HEK293 (cell line): Measurements from ENCODE around the gene HTT.
A peak's percentile ranks its signal among the peaks of the same experiment; 100 is the strongest.

Experiments used
- CTCF ChIA-PET: fragments of 350-600 bp; formaldehyde crosslinking; extraction: SDS; loops from one replicate; lab custom pipeline; 2021; ENCODE audit warnings: antibody characterized with exemption; lab: Yijun Ruan, JAX
- POLR2A ChIA-PET: fragments of 300-600 bp; formaldehyde crosslinking; extraction: SDS; loops from one replicate; lab custom pipeline; 2020; ENCODE audit warnings: antibody characterized with exemption, inconsistent platforms; lab: Yijun Ruan, JAX
- H3K27ac ChIP-seq: fragments of 200-500 bp; sonication (Bioruptor generic); 2 replicates; pipeline ENCODE4 v1.5.1; 2014; ENCODE audit warnings: low read depth, low read length, control low read depth, inconsistent platforms; ENCODE audit errors: extremely low read depth
- H3K36me3 ChIP-seq, 2 experiments: fragments of 200-500 bp in 1 of 2; sonication (Bioruptor generic) in 1 of 2; 1 replicate in 1 of 2; 2 replicates in 1 of 2; pipeline ENCODE4 v1.5.1; 2014 to 2017; ENCODE audit warnings: inconsistent platforms in 2 of 2, low read length in 2 of 2; ENCODE audit not compliant: control insufficient read depth in 2 of 2, insufficient read depth in 1 of 2
- H3K4me1 ChIP-seq: fragments of 200-500 bp; sonication (Bioruptor generic); 2 replicates; pipeline ENCODE4 v1.5.1; 2014; ENCODE audit warnings: mild to moderate bottlenecking, low read length, inconsistent platforms; ENCODE audit not compliant: control insufficient read depth, insufficient read depth
- H3K4me3 ChIP-seq: 2 replicates; pipeline ENCODE4 v1.5.1; 2011; ENCODE audit warnings: low read depth, mild to moderate bottlenecking, control low read depth, low read length, moderate library complexity
- H3K9me3 ChIP-seq: fragments of 200-500 bp; sonication (Bioruptor generic); 2 replicates; pipeline ENCODE4 v1.5.1; 2014; ENCODE audit warnings: low read depth, low read length, inconsistent platforms; ENCODE audit not compliant: control insufficient read depth, insufficient read depth
- GLIS1 ChIP-seq: fragments of 450-650 bp; formaldehyde crosslinking; IDR thresholded peaks from 2 replicates; pipeline ENCODE4 v1.5.1; 2016; ENCODE audit warnings: missing biosample characterization, missing genetic modification characterization
- KLF1 ChIP-seq: fragments of 450-650 bp; formaldehyde crosslinking; IDR thresholded peaks from 2 replicates; pipeline ENCODE4 v1.5.1; 2016; ENCODE audit warnings: missing biosample characterization, missing genetic modification characterization
- REPIN1 ChIP-seq: fragments of 450-650 bp; formaldehyde crosslinking; IDR thresholded peaks from 2 replicates; pipeline ENCODE4 v1.5.1; 2017; ENCODE audit warnings: missing biosample characterization, missing genetic modification characterization, low read depth
- SP3 ChIP-seq: fragments of 450-650 bp; formaldehyde crosslinking; IDR thresholded peaks from 2 replicates; pipeline ENCODE4 v1.5.1; 2016; ENCODE audit warnings: missing biosample characterization, missing genetic modification characterization
- ZBTB20 ChIP-seq: fragments of 450-650 bp; formaldehyde crosslinking; IDR thresholded peaks from 2 replicates; pipeline ENCODE4 v1.5.1; 2016; ENCODE audit warnings: missing biosample characterization, missing genetic modification characterization
- ZBTB21 ChIP-seq: fragments of 450-650 bp; formaldehyde crosslinking; IDR thresholded peaks from 2 replicates; pipeline ENCODE4 v1.5.1; 2017; ENCODE audit warnings: missing biosample characterization, missing genetic modification characterization
- ZFP37 ChIP-seq: fragments of 450-650 bp; formaldehyde crosslinking; IDR thresholded peaks from 2 replicates; pipeline ENCODE4 v1.5.1; 2016; ENCODE audit warnings: missing biosample characterization, missing genetic modification characterization
- ZNF10 ChIP-seq: fragments of 450-650 bp; formaldehyde crosslinking; IDR thresholded peaks from 2 replicates; pipeline ENCODE4 v1.5.1; 2017; ENCODE audit warnings: missing biosample characterization, missing genetic modification characterization
- ZNF211 ChIP-seq: fragments of 450-650 bp; formaldehyde crosslinking; IDR thresholded peaks from 2 replicates; pipeline ENCODE4 v1.5.1; 2016; ENCODE audit warnings: low read depth, missing biosample characterization, missing genetic modification characterization
- ZNF266 ChIP-seq: fragments of 450-650 bp; formaldehyde crosslinking; IDR thresholded peaks from 2 replicates; pipeline ENCODE4 v1.5.1; 2016; ENCODE audit warnings: missing biosample characterization, missing genetic modification characterization, low read depth
- ZNF404 ChIP-seq: fragments of 450-650 bp; formaldehyde crosslinking; IDR thresholded peaks from 2 replicates; pipeline ENCODE4 v1.5.1; 2017; ENCODE audit warnings: missing biosample characterization, missing genetic modification characterization
- ZNF416 ChIP-seq: fragments of 450-650 bp; formaldehyde crosslinking; IDR thresholded peaks from 2 replicates; pipeline ENCODE4 v1.5.1; 2016; ENCODE audit warnings: missing biosample characterization, missing genetic modification characterization
- ZNF426 ChIP-seq: fragments of 450-650 bp; formaldehyde crosslinking; IDR thresholded peaks from 2 replicates; pipeline ENCODE4 v1.5.1; 2017; ENCODE audit warnings: missing biosample characterization, missing genetic modification characterization, mild to moderate bottlenecking, inconsistent platforms, moderate library complexity
- ZNF433 ChIP-seq: fragments of 450-650 bp; formaldehyde crosslinking; IDR thresholded peaks from 2 replicates; pipeline ENCODE4 v1.5.1; 2016; ENCODE audit warnings: missing biosample characterization, missing genetic modification characterization, low read depth
- ZNF510 ChIP-seq: fragments of 450-650 bp; formaldehyde crosslinking; IDR thresholded peaks from 2 replicates; pipeline ENCODE4 v1.5.1; 2018; ENCODE audit warnings: mild to moderate bottlenecking, missing genetic modification characterization, missing biosample characterization; ENCODE audit not compliant: insufficient replicate concordance
- ZNF544 ChIP-seq: fragments of 450-650 bp; formaldehyde crosslinking; IDR thresholded peaks from 2 replicates; pipeline ENCODE4 v1.5.0; 2017; ENCODE audit warnings: missing biosample characterization, missing genetic modification characterization
- ZNF677 ChIP-seq: fragments of 450-650 bp; IDR thresholded peaks from 2 replicates; pipeline ENCODE4 v1.5.0; 2018; ENCODE audit warnings: missing biosample characterization, mild to moderate bottlenecking, missing genetic modification characterization, moderate library complexity
- ZNF776 ChIP-seq: fragments of 450-650 bp; formaldehyde crosslinking; IDR thresholded peaks from 2 replicates; pipeline ENCODE4 v1.5.0; 2017; ENCODE audit warnings: missing biosample characterization, missing genetic modification characterization, borderline replicate concordance
- ZNF830 ChIP-seq: fragments of 450-650 bp; IDR thresholded peaks from 2 replicates; pipeline ENCODE4 v1.5.0; 2018; ENCODE audit warnings: missing biosample characterization, missing genetic modification characterization, low read depth, mild to moderate bottlenecking, moderate library complexity
- TF ChIP-seq, protein P1 (sequence below): fragments of 450-650 bp; formaldehyde crosslinking; IDR thresholded peaks from 2 replicates; pipeline ENCODE4 v1.5.1; 2016; ENCODE audit warnings: missing biosample characterization, missing genetic modification characterization, borderline replicate concordance
- TF ChIP-seq, protein P2 (sequence below): fragments of 450-650 bp; formaldehyde crosslinking; IDR thresholded peaks from 2 replicates; pipeline ENCODE4; 2016; ENCODE audit warnings: missing biosample characterization, missing genetic modification characterization

The HTT gene

DNA sequence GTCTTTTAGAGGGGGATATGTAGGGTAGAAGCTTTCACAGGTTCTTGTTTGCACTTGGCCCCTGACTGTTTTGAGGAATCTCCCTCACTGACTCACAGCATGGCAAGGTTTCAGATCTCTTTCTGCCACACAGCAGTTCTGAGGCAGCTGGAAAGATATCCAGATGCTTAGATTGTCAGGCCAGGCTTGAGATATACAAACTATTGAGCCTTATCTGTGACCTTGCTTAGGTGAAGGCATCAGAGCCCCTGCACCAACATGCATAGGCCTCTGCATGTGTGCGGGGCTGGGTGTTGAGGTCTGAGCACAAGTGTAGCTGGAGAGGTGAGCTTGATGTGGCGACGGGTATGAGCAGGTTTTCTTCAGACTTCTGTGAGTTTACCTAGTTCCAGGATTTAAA lies 93.5 kb downstream of the HTT start:
- H3K4me1 ChIP-seq: no peaks in the 10 kb centered on the region
- H3K9me3 ChIP-seq: no peaks in the 10 kb centered on the region
- TF ChIP-seq ZNF426 (tag by site-specific recombination) (no peak), ZBTB20 (no peak), ZNF211 (tag by site-specific recombination) (no peak), ZNF510 (no peak), ZBTB21 (tag by site-specific recombination) (no peak), ZFP37 (no peak), ZNF433 (no peak), ZNF776 (tag by site-specific recombination) (no peak), ZNF677 (no peak), ZNF266 (tag by site-specific recombination) (no peak), ZNF416 (tag by site-specific recombination) (no peak), ZNF830 (no peak), GLIS1 (tag by site-specific recombination) (no peak), SP3 (tag by site-specific recombination) (no peak), ZNF404 (tag by site-specific recombination) (no peak), KLF1 (tag by site-specific recombination) (no peak), ZNF544 (tag by site-specific recombination) (no peak)
- TF ChIP-seq, protein P1, sequence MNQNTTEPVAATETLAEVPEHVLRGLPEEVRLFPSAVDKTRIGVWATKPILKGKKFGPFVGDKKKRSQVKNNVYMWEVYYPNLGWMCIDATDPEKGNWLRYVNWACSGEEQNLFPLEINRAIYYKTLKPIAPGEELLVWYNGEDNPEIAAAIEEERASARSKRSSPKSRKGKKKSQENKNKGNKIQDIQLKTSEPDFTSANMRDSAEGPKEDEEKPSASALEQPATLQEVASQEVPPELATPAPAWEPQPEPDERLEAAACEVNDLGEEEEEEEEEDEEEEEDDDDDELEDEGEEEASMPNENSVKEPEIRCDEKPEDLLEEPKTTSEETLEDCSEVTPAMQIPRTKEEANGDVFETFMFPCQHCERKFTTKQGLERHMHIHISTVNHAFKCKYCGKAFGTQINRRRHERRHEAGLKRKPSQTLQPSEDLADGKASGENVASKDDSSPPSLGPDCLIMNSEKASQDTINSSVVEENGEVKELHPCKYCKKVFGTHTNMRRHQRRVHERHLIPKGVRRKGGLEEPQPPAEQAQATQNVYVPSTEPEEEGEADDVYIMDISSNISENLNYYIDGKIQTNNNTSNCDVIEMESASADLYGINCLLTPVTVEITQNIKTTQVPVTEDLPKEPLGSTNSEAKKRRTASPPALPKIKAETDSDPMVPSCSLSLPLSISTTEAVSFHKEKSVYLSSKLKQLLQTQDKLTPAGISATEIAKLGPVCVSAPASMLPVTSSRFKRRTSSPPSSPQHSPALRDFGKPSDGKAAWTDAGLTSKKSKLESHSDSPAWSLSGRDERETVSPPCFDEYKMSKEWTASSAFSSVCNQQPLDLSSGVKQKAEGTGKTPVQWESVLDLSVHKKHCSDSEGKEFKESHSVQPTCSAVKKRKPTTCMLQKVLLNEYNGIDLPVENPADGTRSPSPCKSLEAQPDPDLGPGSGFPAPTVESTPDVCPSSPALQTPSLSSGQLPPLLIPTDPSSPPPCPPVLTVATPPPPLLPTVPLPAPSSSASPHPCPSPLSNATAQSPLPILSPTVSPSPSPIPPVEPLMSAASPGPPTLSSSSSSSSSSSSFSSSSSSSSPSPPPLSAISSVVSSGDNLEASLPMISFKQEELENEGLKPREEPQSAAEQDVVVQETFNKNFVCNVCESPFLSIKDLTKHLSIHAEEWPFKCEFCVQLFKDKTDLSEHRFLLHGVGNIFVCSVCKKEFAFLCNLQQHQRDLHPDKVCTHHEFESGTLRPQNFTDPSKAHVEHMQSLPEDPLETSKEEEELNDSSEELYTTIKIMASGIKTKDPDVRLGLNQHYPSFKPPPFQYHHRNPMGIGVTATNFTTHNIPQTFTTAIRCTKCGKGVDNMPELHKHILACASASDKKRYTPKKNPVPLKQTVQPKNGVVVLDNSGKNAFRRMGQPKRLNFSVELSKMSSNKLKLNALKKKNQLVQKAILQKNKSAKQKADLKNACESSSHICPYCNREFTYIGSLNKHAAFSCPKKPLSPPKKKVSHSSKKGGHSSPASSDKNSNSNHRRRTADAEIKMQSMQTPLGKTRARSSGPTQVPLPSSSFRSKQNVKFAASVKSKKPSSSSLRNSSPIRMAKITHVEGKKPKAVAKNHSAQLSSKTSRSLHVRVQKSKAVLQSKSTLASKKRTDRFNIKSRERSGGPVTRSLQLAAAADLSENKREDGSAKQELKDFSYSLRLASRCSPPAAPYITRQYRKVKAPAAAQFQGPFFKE: no peak
- TF ChIP-seq, protein P2, sequence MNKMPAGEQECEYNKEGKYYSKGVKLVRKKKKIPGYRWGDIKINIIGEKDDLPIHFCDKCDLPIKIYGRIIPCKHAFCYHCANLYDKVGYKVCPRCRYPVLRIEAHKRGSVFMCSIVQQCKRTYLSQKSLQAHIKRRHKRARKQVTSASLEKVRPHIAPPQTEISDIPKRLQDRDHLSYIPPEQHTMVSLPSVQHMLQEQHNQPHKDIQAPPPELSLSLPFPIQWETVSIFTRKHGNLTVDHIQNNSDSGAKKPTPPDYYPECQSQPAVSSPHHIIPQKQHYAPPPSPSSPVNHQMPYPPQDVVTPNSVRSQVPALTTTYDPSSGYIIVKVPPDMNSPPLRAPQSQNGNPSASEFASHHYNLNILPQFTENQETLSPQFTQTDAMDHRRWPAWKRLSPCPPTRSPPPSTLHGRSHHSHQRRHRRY (tag by site-specific recombination): no peak
- TF ChIP-seq, all 188 proteins: peak for 0
- H3K36me3 ChIP-seq: peaks cover 0 to 42% of the 10 kb centered on the region in 2 experiments; a peak in 1 of 3 replicates
- H3K4me3 ChIP-seq: no peak overlapping the region
- ChIA-PET CTCF (no interaction called here), POLR2A (no interaction called here)
- no peak overlapping the region for H3K27ac ChIP-seq

DNA sequence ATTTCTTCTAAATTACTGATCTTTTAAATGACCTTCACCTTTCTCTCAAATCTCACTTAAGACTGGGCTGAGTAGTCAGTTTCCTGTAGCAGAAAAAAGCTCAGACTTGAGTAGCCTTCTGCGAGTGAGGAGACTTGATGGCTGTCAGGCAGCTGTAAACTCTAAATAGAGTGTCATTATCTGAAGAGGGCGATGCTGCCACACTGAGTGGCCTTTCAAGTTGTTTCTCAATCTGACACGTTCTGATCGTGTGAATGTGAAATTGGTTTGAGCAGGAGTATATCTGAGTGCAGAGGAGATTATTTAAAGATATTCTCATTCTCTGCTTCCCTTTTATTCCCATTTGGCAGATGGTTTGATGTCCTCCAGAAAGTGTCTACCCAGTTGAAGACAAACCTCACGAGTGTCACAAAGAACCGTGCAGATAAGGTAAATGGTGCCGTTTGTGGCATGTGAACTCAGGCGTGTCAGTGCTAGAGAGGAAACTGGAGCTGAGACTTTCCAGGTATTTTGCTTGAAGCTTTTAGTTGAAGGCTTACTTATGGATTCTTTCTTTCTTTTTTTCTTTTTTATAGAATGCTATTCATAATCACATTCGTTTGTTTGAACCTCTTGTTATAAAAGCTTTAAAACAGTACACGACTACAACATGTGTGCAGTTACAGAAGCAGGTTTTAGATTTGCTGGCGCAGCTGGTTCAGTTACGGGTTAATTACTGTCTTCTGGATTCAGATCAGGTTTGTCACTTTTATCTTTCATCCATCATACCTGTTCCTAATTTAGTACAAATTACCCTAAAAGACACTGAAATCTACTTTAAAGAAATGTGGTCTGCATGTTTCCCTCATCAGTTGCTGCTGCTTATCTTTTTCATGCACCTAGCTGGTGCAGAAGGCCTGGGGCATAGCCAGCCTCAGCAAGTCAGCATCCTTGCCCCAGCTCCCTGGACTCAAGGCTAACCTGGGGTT lies 100.2 kb downstream of the HTT start:
- TF ChIP-seq REPIN1 (tag by site-specific recombination) (no peak), ZNF10 (tag by site-specific recombination) (peak; percentile 46; the same call in 1 of the 2 replicates)
- no peaks in the 10 kb centered on the region for H3K9me3 ChIP-seq
- H3K27ac ChIP-seq: no peak overlapping the region
- H3K4me1 ChIP-seq: no peaks in the 10 kb centered on the region
- ChIA-PET POLR2A (no interaction called here), CTCF (no interaction called here)
- no peak overlapping the region for H3K4me3 ChIP-seq
- H3K36me3 ChIP-seq: peaks cover 0 to 79% of the 10 kb centered on the region in 2 experiments; a peak in 2 of 3 replicates
